Measurements from ENCODE around the gene HNRNPC.

DNA sequence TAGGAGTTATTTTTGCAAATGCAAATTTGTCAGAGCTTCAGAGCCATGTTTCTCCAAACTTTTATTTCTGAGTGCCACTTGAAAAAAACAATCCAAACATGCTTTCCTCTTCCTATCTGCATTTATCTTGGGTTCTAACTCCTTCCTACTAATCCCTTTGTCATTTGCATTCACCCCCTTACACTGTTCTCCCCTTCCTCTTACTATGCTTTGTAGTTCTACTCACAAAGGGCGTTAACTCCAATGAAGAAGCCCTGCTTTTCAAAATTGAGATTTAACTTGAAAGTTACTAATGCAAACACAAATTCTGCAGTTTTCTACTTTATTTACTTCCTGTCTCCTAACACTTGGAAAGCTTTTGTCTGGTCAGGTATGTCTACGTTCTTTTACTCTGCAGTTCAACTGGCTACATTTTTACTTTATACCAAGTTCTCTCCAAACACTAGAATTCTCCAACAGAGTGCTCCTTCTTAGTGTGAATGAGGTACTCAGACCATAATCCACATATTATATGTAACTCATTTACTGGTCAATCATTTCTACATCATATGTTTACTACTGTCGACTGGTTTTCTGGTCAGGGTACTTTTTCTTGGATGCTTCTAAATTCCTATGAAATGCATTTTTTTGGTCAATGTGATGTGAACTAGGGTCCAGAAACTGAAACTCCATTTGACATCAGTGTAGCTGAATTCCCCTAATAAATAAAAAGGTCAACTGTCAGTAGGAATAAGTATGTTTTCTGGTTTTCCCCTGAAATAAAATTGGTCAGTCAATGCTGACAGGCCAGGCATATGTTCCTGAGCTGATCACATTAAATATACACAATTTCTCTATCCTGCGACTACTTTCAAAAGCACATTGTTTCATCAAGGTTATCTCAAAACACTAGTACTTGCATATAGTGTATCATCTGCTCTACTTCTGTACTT is 62.2 kb downstream of the HNRNPC start:
- TF ChIP-seq, protein P1, sequence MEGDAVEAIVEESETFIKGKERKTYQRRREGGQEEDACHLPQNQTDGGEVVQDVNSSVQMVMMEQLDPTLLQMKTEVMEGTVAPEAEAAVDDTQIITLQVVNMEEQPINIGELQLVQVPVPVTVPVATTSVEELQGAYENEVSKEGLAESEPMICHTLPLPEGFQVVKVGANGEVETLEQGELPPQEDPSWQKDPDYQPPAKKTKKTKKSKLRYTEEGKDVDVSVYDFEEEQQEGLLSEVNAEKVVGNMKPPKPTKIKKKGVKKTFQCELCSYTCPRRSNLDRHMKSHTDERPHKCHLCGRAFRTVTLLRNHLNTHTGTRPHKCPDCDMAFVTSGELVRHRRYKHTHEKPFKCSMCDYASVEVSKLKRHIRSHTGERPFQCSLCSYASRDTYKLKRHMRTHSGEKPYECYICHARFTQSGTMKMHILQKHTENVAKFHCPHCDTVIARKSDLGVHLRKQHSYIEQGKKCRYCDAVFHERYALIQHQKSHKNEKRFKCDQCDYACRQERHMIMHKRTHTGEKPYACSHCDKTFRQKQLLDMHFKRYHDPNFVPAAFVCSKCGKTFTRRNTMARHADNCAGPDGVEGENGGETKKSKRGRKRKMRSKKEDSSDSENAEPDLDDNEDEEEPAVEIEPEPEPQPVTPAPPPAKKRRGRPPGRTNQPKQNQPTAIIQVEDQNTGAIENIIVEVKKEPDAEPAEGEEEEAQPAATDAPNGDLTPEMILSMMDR (conservative IDR thresholded peaks at IDR 0.05; ENCODE audit: low read length) = no peak
- no peak for TF ChIP-seq EZH2phosphoT487 (IDR thresholded peaks at IDR 0.05; ENCODE audit: borderline replicate concordance)

Data from Loucy (cell line).